ENCODE measurements around the gene RSPH6A.

DNA sequence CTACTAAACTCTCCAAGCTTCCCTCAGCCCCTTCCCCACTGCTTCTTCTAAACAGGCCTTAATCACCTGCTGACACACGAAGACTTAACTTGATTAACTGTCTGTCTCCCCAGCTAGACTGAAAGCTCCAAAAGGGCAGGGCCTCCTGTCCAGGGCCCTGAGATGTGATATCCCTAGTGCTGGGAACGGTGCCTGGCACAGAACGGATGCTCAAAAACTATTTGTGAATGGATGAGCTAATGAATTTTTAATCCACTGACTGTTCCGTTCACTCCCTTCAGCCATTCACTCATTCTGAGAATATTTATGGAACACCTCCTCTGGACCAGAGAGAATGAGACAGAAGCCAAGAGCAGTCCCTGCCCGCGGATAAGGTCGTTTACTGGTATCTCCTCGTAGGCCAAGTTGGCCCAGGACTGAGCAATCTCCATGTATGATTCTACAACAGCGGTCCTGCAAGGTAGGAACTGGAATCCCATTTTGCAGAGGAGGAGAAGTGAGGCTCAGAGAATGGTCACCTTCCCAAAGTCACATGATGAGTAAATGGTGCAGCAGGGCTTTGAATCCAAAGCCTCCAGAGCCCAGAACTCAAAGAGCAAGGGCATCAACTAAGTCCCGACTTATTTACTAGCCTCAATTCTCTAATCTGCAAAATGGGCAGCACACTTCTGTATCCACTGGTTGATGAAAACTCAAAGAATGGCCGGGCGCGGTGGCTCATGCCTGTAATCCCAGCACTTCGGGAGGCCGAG is 25.9 kb downstream of the RSPH6A start:
- TF ChIP-seq, protein P1, sequence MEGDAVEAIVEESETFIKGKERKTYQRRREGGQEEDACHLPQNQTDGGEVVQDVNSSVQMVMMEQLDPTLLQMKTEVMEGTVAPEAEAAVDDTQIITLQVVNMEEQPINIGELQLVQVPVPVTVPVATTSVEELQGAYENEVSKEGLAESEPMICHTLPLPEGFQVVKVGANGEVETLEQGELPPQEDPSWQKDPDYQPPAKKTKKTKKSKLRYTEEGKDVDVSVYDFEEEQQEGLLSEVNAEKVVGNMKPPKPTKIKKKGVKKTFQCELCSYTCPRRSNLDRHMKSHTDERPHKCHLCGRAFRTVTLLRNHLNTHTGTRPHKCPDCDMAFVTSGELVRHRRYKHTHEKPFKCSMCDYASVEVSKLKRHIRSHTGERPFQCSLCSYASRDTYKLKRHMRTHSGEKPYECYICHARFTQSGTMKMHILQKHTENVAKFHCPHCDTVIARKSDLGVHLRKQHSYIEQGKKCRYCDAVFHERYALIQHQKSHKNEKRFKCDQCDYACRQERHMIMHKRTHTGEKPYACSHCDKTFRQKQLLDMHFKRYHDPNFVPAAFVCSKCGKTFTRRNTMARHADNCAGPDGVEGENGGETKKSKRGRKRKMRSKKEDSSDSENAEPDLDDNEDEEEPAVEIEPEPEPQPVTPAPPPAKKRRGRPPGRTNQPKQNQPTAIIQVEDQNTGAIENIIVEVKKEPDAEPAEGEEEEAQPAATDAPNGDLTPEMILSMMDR (IDR thresholded peaks at IDR 0.05), result no peak
- TF ChIP-seq YY1 (IDR thresholded peaks at IDR 0.05; ENCODE audit: low read depth) (no peak), EP300 (IDR thresholded peaks at IDR 0.05; ENCODE audit: borderline replicate concordance in 1 of 2, low read depth in 1 of 2, low read length in 1 of 2) (no peak)
- TF ChIP-seq, protein P2, sequence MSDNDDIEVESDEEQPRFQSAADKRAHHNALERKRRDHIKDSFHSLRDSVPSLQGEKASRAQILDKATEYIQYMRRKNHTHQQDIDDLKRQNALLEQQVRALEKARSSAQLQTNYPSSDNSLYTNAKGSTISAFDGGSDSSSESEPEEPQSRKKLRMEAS (IDR thresholded peaks at IDR 0.05; ENCODE audit: low read depth), result no peak
- TF ChIP-seq, protein P3, sequence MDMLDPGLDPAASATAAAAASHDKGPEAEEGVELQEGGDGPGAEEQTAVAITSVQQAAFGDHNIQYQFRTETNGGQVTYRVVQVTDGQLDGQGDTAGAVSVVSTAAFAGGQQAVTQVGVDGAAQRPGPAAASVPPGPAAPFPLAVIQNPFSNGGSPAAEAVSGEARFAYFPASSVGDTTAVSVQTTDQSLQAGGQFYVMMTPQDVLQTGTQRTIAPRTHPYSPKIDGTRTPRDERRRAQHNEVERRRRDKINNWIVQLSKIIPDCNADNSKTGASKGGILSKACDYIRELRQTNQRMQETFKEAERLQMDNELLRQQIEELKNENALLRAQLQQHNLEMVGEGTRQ (IDR thresholded peaks at IDR 0.05; ENCODE audit: borderline replicate concordance, low read depth, low read length), result no peak
